ENCODE data around the gene SIDT1.

The SIDT1 gene

GRCh38 chr3:113521981-113522380, 10.4 kb upstream of the SIDT1 start:
- peaks cover 19% of the 10 kb centered on the region for H3K27me3 ChIP-seq (ENCODE audit: insufficient read depth, low read length, poor library complexity, severe bottlenecking)
- H3K9ac ChIP-seq (ENCODE audit: low read depth, low read length, poor library complexity, severe bottlenecking): no peak overlapping the region
- no peaks in the 10 kb centered on the region for H3K36me3 ChIP-seq (ENCODE audit: insufficient read depth, low read length)

DNA sequence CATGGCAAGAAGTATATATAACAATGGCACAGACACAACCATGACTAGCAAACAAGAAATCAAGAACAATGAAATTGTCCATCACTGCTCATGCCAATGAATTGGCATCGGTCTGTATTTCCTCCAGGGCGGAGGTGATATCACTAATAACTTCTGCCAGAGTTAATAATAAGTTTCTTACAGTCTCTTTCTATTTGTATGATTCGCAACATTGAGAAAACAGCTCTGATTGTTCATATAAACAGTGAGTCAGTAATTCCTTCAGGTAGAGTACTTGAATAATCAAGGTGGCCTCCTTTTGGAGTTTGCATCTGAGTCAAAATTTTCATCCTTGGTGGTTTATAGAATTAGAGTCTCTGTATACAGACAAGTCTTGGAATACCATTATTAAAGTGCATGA, 9.1 kb upstream of the SIDT1 start:
- H3F3A ChIP-seq (ENCODE audit: low read depth): no peaks in the 10 kb centered on the region
- no peaks in the 10 kb centered on the region for H3K36me3 ChIP-seq (ENCODE audit: insufficient read depth, low read length)
- no peak overlapping the region for H2AFZ ChIP-seq (ENCODE audit: low read length)
- no peaks in the 10 kb centered on the region for H3K9me2 ChIP-seq (replicated peaks; ENCODE audit: low read depth, low read length)
- H3K27me3 ChIP-seq (ENCODE audit: insufficient read depth, low read length, poor library complexity, severe bottlenecking): peaks cover 11% of the 10 kb centered on the region
- no peaks in the 10 kb centered on the region for H3K79me2 ChIP-seq (ENCODE audit: insufficient read depth, low read length)
- TF ChIP-seq, protein P1, sequence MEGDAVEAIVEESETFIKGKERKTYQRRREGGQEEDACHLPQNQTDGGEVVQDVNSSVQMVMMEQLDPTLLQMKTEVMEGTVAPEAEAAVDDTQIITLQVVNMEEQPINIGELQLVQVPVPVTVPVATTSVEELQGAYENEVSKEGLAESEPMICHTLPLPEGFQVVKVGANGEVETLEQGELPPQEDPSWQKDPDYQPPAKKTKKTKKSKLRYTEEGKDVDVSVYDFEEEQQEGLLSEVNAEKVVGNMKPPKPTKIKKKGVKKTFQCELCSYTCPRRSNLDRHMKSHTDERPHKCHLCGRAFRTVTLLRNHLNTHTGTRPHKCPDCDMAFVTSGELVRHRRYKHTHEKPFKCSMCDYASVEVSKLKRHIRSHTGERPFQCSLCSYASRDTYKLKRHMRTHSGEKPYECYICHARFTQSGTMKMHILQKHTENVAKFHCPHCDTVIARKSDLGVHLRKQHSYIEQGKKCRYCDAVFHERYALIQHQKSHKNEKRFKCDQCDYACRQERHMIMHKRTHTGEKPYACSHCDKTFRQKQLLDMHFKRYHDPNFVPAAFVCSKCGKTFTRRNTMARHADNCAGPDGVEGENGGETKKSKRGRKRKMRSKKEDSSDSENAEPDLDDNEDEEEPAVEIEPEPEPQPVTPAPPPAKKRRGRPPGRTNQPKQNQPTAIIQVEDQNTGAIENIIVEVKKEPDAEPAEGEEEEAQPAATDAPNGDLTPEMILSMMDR (conservative IDR thresholded peaks at IDR 0.05; ENCODE audit: low read length): no peak
- TF ChIP-seq EZH2phosphoT487 (IDR thresholded peaks at IDR 0.05; ENCODE audit: borderline replicate concordance): no peak
- H3K9me3 ChIP-seq (ENCODE audit: insufficient read depth, low read depth, low read length): no peaks in the 10 kb centered on the region
- H3K9ac ChIP-seq (ENCODE audit: low read depth, low read length, poor library complexity, severe bottlenecking): no peak overlapping the region
- H3K4me2 ChIP-seq (ENCODE audit: low read depth, low read length, poor library complexity, severe bottlenecking): no peak overlapping the region
- H3K4me3 ChIP-seq (ENCODE audit: low read length, poor library complexity, severe bottlenecking): no peak overlapping the region
- no peaks in the 10 kb centered on the region for H4K20me1 ChIP-seq (ENCODE audit: insufficient read depth, low read length, poor library complexity, severe bottlenecking)
- no peaks in the 10 kb centered on the region for H3K4me1 ChIP-seq (ENCODE audit: insufficient read depth, low read length, poor library complexity, severe bottlenecking)

More at GRCh38 chr3:113521981-113522380, 10.4 kb upstream of the SIDT1 start:
- no peak overlapping the region for H3K4me3 ChIP-seq (ENCODE audit: low read length, poor library complexity, severe bottlenecking)
- TF ChIP-seq, protein P1 (conservative IDR thresholded peaks at IDR 0.05; ENCODE audit: low read length): no peak
- no peak for TF ChIP-seq EZH2phosphoT487 (IDR thresholded peaks at IDR 0.05; ENCODE audit: borderline replicate concordance)
- H3K9me2 ChIP-seq (replicated peaks; ENCODE audit: low read depth, low read length): no peaks in the 10 kb centered on the region
- H3K4me2 ChIP-seq (ENCODE audit: low read depth, low read length, poor library complexity, severe bottlenecking): no peak overlapping the region
- H3K9me3 ChIP-seq (ENCODE audit: insufficient read depth, low read depth, low read length): no peaks in the 10 kb centered on the region
- no peaks in the 10 kb centered on the region for H3K79me2 ChIP-seq (ENCODE audit: insufficient read depth, low read length)
- H3K4me1 ChIP-seq (ENCODE audit: insufficient read depth, low read length, poor library complexity, severe bottlenecking): no peaks in the 10 kb centered on the region
- H3F3A ChIP-seq (ENCODE audit: low read depth): no peaks in the 10 kb centered on the region
- H4K20me1 ChIP-seq (ENCODE audit: insufficient read depth, low read length, poor library complexity, severe bottlenecking): no peaks in the 10 kb centered on the region
- no peak overlapping the region for H2AFZ ChIP-seq (ENCODE audit: low read length)

GRCh38 chr3:113532698-113533533, 561 bp downstream of the SIDT1 start:
- H3K4me1 ChIP-seq (ENCODE audit: insufficient read depth, low read length, poor library complexity, severe bottlenecking): peaks cover 44% of the 10 kb centered on the region
- peak overlapping the region; percentile 77 for H3K4me3 ChIP-seq (ENCODE audit: low read length, poor library complexity, severe bottlenecking)
- no peaks in the 10 kb centered on the region for H3K9me2 ChIP-seq (replicated peaks; ENCODE audit: low read depth, low read length)
- peak overlapping the region; percentile 89 for H2AFZ ChIP-seq (ENCODE audit: low read length)
- no peaks in the 10 kb centered on the region for H4K20me1 ChIP-seq (ENCODE audit: insufficient read depth, low read length, poor library complexity, severe bottlenecking)
- TF ChIP-seq, protein P1 (conservative IDR thresholded peaks at IDR 0.05; ENCODE audit: low read length): peak; percentile 44; the same call in 1 of the 2 replicates
- no peak for TF ChIP-seq EZH2phosphoT487 (IDR thresholded peaks at IDR 0.05; ENCODE audit: borderline replicate concordance)
- H3K27me3 ChIP-seq (ENCODE audit: insufficient read depth, low read length, poor library complexity, severe bottlenecking): peaks cover 14% of the 10 kb centered on the region
- H3K36me3 ChIP-seq (ENCODE audit: insufficient read depth, low read length): no peaks in the 10 kb centered on the region
- H3F3A ChIP-seq (ENCODE audit: low read depth): no peaks in the 10 kb centered on the region
- H3K79me2 ChIP-seq (ENCODE audit: insufficient read depth, low read length): peaks cover 16% of the 10 kb centered on the region; the same call in 1 of the 2 replicates
- peak overlapping the region; percentile 71 for H3K4me2 ChIP-seq (ENCODE audit: low read depth, low read length, poor library complexity, severe bottlenecking)
- H3K9me3 ChIP-seq (ENCODE audit: insufficient read depth, low read depth, low read length): no peaks in the 10 kb centered on the region
- peak overlapping the region; percentile 70 for H3K9ac ChIP-seq (ENCODE audit: low read depth, low read length, poor library complexity, severe bottlenecking)
